Stimulated activated CD4-positive, alpha-beta T cell treated with anti-CD3 and anti-CD28 coated beads, TNF-alpha, amount 100 ng/mL, for 24 hours (primary cell): ENCODE data around the gene IL23A.
"Not testable (repeated sequence)": the region's sequence is repeated elsewhere in the genome, so short reads cannot be mapped to it uniquely, and the experiment has no call there.

Experiments
- DNase-seq, 3 experiments: peaks; one replicate each; pipeline ENCODE4 v3.0.0-alpha.2; 2020; ENCODE audit warnings: low read depth in 3 of 3

IL23A gene, protein sequence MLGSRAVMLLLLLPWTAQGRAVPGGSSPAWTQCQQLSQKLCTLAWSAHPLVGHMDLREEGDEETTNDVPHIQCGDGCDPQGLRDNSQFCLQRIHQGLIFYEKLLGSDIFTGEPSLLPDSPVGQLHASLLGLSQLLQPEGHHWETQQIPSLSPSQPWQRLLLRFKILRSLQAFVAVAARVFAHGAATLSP

GRCh38 chr12:56338308-56339157 lies at the start of gene IL23A:
TSS of gene IL23A (plus strand) at chr12:56338884. CDS start at chr12:56339045, 161 bp downstream.
- DNase-seq = peak; percentile 74 to 85 (median 79)

DNA sequence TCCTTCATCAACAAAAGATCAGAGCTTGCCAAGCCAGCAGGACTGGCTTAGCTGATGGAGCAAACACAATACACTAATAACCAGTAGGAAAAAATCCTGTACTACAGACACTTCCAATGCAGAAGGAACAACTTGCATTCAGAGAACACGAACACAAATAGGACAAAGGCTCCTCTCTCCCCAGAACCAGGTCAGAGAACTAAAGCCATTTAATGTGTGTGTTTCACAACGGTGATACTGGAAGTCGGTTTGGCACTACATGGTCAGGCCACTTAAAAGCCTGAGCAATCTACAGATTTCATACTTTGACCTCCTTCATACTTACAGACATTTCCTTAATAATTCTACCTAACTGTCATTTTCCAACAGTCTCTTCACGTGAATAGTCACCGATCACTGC lies 44.9 kb upstream of the IL23A start:
- DNase-seq = no peak

DNA sequence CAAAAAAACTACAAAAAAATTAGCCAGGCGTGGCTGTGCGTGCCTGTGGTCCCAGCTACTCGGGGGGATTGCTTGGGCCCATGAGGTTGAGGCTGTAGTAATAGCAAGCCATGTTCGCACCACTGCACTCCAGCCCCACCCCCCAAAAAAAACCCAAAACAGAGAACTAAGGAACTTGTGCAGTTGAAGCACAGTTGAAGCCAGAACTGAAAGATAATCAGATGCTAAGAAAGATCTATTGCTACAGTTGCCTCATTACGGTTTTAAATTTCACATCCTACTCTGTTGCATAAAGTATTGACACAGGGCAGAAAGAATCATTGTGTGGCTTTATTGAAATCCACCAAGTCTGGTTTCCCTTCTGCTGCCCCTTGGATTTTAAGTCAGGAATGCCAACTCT lies 42.4 kb upstream of the IL23A start:
- no peak for DNase-seq

- DNase-seq = no peak
Measured at GRCh38 chr12:56297400-56297799, 41.3 kb upstream of the IL23A start.

DNA sequence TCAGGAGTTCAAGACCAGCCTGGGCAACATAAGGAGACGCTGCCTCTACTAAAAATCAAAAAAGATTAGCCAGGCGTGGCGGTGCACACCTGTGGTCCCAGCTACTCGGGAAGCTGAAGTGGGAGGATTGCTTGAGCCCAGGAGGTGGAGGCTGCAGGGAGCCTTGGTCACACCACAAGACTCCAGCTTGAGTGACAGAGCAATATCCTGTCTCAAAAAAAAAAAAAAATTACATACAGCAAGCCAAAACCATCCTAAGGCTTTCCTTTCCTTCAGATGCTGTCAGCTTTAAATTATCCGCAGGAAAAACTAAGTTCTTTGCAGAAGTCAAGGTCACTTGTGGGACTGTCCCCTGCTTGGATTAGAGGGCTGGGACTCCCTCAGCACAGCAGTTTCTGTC lies 39.9 kb upstream of the IL23A start:
- DNase-seq = no peak

DNA sequence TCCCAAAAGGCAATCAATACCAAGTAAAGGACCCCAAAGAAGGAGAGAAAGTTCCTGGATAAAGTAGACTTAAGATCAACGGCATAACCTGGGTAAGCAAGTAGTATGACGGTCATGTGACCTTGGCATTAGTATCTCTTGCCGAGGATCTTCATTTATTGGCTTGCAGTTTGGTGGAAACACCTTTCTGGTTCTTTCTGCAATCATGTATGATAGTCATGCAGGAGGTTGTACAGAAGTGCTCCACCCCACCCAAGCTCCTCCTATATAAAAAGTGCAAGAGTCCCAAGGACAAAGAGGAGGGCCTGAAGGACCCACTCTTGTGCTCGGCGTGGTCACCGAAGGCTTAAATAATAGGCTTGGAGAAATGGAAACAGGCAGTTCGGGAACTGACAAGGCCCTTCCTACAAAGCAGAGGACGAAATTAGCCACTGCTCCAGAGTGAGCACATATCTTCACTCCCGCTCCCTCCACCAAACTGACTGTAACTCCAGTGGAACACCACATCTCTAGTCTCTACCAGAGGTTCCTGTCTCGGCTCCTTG lies 39.3 kb upstream of the IL23A start:
- peak in 1 of 3 experiments; percentile 9 for DNase-seq

GRCh38 chr12:56299853-56300643 lies 38.6 kb upstream of the IL23A start, which contains the start of gene CS:
TSS of gene CS (minus strand) at chr12:56300330. CDS start at chr12:56300201, 129 bp downstream.
- DNase-seq = peak; percentile 96 to 98 (median 97)

GRCh38 chr12:56300644-56301464 lies 37.8 kb upstream of the IL23A start:
- no peak for DNase-seq

GRCh38 chr12:56304276-56304675 lies 34.4 kb upstream of the IL23A start:
- no peak for DNase-seq

DNA sequence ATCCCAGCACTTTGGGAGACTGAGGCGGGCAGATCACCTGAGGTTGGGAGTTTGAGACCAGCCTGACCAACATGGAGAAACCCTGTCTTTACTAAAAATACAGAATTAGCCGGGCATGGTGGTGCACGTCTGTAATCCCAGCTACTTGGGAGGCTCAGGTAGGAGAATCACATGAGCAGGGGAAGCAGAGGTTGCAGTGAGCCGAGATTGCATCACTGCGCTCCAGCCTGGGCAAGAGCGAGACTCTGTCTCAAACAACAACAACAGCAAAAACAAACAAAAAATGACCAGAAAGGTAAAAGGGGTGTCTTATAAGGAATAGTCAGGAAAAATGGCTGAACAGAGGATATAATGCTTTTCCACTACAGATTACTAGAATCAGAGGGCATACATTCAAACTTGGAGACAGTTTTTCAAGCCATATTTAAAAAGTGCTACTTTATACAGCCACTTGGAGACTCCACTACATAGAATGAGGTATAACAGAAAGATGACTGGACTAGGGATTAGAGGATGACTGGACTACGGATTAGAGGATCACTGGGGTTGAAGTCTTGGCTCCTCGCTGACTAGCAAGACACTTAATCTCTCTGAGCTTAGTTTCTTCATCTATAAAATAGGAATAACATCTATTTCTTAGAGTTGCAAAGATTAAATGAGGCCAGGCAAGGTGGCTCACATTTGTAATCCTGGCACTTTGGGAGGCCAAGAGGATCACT lies 33.7 kb upstream of the IL23A start:
- DNase-seq = no peak

- DNase-seq = no peak
Measured at GRCh38 chr12:56307221-56307965, 31.3 kb upstream of the IL23A start.

DNA sequence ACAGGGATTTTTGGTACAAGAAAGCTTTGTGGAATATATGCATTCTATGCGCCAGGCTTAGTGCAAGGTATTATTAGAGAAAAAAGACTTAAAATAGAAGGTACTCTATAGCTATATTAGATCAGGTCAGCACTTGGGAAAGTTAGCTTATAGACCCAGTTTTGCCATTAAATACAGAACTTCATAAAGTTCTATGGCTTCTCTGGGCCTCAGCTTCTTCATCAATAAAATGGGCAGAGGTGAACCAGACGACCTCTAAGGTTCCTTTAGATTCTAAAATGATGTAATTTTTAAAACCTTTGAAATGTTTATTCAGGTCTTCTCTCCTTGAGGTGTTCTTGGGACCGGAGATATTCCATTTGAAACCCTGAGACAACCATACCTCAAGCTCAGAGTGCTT lies 30.0 kb upstream of the IL23A start:
- no peak for DNase-seq

DNA sequence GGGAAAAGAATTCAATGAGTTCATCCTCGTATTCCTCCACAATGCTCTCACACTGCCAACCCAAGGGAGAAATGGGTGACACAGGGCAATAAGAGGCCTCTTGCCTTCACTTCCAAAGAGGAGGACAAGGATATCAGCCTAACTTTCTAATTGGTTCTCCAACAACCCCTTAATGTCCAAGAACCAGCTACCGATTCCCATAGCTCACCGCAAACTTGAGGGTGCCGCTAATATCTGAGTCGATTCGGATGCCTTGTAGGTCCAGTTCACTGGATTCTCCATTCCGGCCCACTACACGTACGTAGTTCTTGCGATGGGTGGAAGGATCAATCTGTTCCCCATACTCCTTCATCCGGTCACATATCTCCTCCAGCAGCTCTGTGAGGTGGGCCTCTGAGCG lies 27.7 kb upstream of the IL23A start:
- DNase-seq = no peak

DNA sequence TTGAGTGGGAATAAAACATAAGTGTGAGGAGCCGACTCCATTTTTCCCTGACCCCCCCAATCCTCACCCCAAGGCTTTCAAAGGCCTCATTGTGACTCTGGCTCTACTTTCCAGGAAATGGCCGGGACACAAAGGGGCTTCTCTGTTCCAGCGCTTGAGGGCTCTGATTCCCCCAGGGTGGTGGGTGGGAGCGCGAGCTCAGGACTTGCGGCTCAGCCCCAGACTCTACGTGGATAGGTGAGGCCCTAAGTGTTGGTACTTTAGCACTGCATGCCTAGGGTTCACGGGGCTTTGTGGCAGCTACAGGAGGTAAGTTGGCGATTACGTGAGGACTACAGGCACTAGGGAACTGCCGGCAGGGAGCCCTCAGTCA lies 23.4 kb upstream of the IL23A start:
- DNase-seq = no peak

- peak; percentile 87 to 95 (median 89) for DNase-seq
Measured at GRCh38 chr12:56315622-56316473, 22.8 kb upstream of the IL23A start, which contains the start of gene CNPY2. TSS of gene CNPY2 (minus strand) at chr12:56315988. CDS start at chr12:56315217, 771 bp downstream.

- no peak for DNase-seq
Measured at GRCh38 chr12:56317675-56318074, 21.0 kb upstream of the IL23A start.

DNA sequence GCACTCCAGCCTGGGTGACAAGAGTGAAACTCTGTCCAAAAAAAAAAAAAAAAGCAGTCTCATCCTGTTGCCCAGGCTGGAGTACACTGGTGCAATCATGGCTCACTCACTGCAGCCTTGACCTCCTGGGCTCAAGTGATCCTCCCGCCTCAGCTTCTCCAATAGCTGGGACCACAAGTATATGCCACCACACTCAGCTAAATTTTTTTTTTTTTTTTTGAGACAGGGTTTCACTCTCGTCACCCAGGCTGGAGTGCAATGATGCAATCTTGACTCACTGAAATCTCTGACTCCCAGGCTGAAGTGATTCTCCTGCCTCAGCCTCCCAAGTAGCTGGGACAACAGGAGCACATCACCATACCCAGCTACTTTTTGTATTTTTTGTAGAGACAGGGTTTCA lies 17.7 kb upstream of the IL23A start:
- DNase-seq = no peak

DNA sequence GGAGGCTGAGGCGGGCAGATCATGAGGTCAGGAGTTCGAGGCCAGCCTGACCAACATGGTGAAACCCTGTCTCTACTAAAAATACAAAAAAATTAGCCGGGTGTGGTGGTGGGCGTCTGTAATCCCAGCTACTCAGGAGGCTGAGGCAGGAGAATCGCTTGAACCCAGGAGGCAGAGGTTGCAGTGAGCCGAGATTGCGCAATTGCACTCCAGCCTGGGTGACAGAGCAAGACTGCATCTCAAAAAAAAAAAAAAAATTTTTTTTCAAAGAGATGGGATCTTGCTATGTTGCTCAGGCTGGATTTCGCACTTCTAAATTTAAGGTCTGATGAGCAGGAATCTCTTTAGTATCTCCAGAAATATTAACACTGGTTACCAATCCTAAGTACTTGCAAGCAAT lies 17.1 kb upstream of the IL23A start:
- not testable (repeated sequence) for DNase-seq

DNA sequence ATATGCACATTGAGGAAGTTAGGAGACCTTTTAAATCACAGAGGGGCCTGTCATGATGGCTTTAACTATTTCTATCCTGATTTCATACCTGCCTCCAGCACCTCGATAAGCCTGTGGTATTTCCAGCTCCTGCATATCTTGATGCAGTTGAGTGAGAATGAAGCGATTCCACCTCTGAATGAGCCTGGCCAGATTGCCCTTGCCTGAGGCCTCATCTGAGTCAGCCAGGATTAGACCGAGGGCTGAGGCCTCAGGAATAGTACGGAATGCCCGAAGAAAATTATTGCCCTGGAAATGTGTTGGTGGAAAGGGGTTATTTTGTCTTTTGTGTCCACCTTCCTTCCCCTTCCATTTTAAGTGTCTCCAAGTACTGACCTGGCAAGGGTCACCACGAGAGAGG lies 14.5 kb upstream of the IL23A start:
- DNase-seq = no peak
